Activated B cell treated with CpG ODN at 0.5 μM for 24 hours (primary cell): Measurements from ENCODE around the gene SIGLEC1. TPM values are rescaled to one million over a fixed set of nuclear protein-coding genes. Genes with fewer than 3 reads are reported as not detected.

Source experiments
- ATAC-seq: fragments of 200-7000 bp; cut with Tn5 transposase; one replicate; pipeline ENCODE4 v1.10.0; 2021; ENCODE audit warnings: low read depth, mild to moderate bottlenecking, moderate library complexity
- CTCF ChIA-PET: fragments of 350-600 bp; sonication (Branson Sonifier 250); formaldehyde crosslinking; loops from one replicate; lab custom pipeline; 2021; ENCODE audit warnings: antibody characterized with exemption; lab: Charles Lee
- POLR2A ChIA-PET: fragments of 350-600 bp; sonication (Branson Sonifier 250); formaldehyde crosslinking; loops from one replicate; lab custom pipeline; 2021; ENCODE audit warnings: antibody characterized with exemption; lab: Charles Lee
- DNase-seq: peaks from one replicate; pipeline ENCODE4 v3.0.0; 2022
- H3K27ac Mint-ChIP-seq: one replicate; pipeline ENCODE4 v1.8.0; 2020; ENCODE audit warnings: mixed read lengths
- H3K27me3 Mint-ChIP-seq: one replicate; pipeline ENCODE4 v1.8.0; 2021; ENCODE audit warnings: mixed read lengths
- H3K36me3 Mint-ChIP-seq: one replicate; pipeline ENCODE4 v1.8.0; 2021; ENCODE audit warnings: low read depth, mixed read lengths
- H3K4me1 Mint-ChIP-seq: one replicate; pipeline ENCODE4 v1.8.0; 2021; ENCODE audit warnings: mixed read lengths
- H3K4me3 Mint-ChIP-seq: one replicate; pipeline ENCODE4 v1.8.0; 2020; ENCODE audit warnings: mild to moderate bottlenecking, mixed read lengths
- H3K9me3 Mint-ChIP-seq: one replicate; pipeline ENCODE4 v1.8.0; 2020; ENCODE audit warnings: mixed read lengths
- CTCF ChIP-seq: fragments of 200-600 bp; IDR thresholded peaks from one replicate; pipeline ENCODE4 v1.8.0; 2022; ENCODE audit warnings: antibody characterized with exemption, mild to moderate bottlenecking
- intact Hi-C: fragments of 100-400 bp; cut with micrococcal nuclease; formaldehyde crosslinking; loops from one replicate; pipeline ENCODE4 v1.15.1; 2024
- total RNA-seq: library from RNA; stranded (reverse); gene quantifications from 2 replicates; pipeline ENCODE4 v1.2.3, GENCODE V29; 2022

The SIGLEC1 gene
- total RNA-seq, 1 donor from 2014 or later = not detected

DNA sequence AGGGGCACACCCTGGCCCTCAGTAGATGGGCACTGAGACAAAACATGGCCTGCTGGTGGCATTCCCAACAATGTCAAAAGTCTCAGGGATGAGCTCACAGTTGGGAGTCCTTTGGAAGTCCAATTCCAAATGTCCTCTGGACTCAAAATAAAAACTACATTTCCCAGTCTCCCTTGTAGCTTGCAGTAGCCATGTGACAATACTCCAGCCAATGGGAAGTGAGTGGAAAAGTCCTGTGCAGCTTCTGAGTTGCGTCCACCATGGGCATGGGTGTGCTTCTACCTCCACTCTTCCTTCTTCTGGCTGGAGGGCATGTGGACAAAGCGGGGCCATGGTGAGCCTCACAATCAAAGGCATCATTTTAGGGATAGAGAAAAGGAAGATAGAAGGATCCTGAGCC lies 24.7 kb downstream of the SIGLEC1 start:
- POLR2A ChIA-PET = no interaction called here
- no peak overlapping the region for H3K4me3 Mint-ChIP-seq
- H3K9me3 Mint-ChIP-seq = no peaks in the 10 kb centered on the region
- H3K4me1 Mint-ChIP-seq = no peaks in the 10 kb centered on the region
- H3K27ac Mint-ChIP-seq = no peak overlapping the region
- ATAC-seq (no peak), DNase-seq (no peak)
- intact Hi-C loops = no loop called here
- no peaks in the 10 kb centered on the region for H3K36me3 Mint-ChIP-seq
- CTCF ChIA-PET = interaction anchor here (1.0 kb wide), 1 partner anchor 11 kb away, joined by 4 read pairs; no protein-coding TSS in a partner anchor
- TF ChIP-seq CTCF = no peak
- H3K27me3 Mint-ChIP-seq = peaks cover 20% of the 10 kb centered on the region

DNA sequence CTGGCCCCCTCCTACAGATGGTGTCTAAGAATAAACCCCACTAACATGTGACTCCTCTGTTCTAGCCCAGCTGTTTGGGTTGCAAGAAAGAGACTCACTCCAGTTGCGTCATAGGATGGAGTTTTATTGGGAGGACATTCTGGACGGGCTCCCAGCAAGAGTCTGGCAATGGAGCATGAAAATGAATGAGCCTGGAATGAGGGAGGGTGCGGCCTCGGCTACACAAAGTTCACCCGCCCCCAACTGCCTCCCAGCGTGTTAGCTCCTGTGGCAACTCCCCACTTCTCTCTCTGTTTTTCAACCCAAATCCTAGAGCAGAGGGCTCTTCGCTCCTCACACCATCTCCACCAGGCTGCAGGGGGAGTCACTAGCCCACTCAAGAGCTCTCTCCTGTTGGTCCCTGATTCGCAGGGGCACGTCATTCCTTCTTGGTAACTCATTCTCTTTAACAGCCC lies 25.5 kb downstream of the SIGLEC1 start:
- H3K27ac Mint-ChIP-seq = no peak overlapping the region
- ATAC-seq = no peak
- no peaks in the 10 kb centered on the region for H3K4me1 Mint-ChIP-seq
- POLR2A ChIA-PET = no interaction called here
- no peaks in the 10 kb centered on the region for H3K9me3 Mint-ChIP-seq
- intact Hi-C loops = no loop called here
- no peak for DNase-seq
- no peaks in the 10 kb centered on the region for H3K36me3 Mint-ChIP-seq
- CTCF ChIA-PET = interaction anchor here (1.0 kb wide), 1 partner anchor 10 kb away, joined by 4 read pairs; no protein-coding TSS in a partner anchor
- no peak for TF ChIP-seq CTCF
- no peak overlapping the region for H3K4me3 Mint-ChIP-seq
- H3K27me3 Mint-ChIP-seq = peaks cover 23% of the 10 kb centered on the region

- no peak for TF ChIP-seq CTCF
- H3K4me3 Mint-ChIP-seq = no peak overlapping the region
- intact Hi-C loops = no loop called here
- H3K27ac Mint-ChIP-seq = no peak overlapping the region
- H3K4me1 Mint-ChIP-seq = no peaks in the 10 kb centered on the region
- H3K27me3 Mint-ChIP-seq = peaks cover 23% of the 10 kb centered on the region
- no peak for DNase-seq
- POLR2A ChIA-PET = no interaction called here
- CTCF ChIA-PET = no interaction called here
- H3K36me3 Mint-ChIP-seq = no peaks in the 10 kb centered on the region
- H3K9me3 Mint-ChIP-seq = no peaks in the 10 kb centered on the region
- no peak for ATAC-seq
Measured at GRCh38 chr20:3686421-3686820, 26.0 kb downstream of the SIGLEC1 start.

DNA sequence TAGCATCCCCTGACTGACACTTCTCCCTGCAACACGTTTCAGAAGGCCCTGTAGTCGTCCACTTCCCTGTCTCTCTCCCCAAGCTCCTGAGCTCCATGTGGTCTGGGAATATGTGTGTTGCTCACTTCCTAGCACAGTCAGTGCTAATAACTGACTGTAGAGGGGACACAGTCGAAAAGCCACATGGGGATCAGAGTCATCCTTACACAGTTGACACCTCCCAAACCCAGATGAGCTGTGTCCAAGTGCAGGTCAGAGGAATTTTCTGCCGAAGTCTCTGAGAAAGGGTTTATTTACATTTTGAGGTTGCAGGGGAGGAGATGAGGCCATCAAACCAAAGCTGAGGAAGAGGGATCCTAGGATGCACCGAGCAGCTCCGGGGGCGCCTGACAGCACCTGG lies 27.1 kb downstream of the SIGLEC1 start:
- no peaks in the 10 kb centered on the region for H3K4me1 Mint-ChIP-seq
- H3K27ac Mint-ChIP-seq = no peak overlapping the region
- DNase-seq (no peak), ATAC-seq (no peak)
- H3K36me3 Mint-ChIP-seq = no peaks in the 10 kb centered on the region
- no peaks in the 10 kb centered on the region for H3K9me3 Mint-ChIP-seq
- POLR2A ChIA-PET = no interaction called here
- peaks cover 31% of the 10 kb centered on the region for H3K27me3 Mint-ChIP-seq
- no peak for TF ChIP-seq CTCF
- no peak overlapping the region for H3K4me3 Mint-ChIP-seq
- CTCF ChIA-PET = interaction anchor here (0.6 kb wide), 1 partner anchor 57 kb away, joined by 3 read pairs; no protein-coding TSS in a partner anchor
- intact Hi-C loops = no loop called here

DNA sequence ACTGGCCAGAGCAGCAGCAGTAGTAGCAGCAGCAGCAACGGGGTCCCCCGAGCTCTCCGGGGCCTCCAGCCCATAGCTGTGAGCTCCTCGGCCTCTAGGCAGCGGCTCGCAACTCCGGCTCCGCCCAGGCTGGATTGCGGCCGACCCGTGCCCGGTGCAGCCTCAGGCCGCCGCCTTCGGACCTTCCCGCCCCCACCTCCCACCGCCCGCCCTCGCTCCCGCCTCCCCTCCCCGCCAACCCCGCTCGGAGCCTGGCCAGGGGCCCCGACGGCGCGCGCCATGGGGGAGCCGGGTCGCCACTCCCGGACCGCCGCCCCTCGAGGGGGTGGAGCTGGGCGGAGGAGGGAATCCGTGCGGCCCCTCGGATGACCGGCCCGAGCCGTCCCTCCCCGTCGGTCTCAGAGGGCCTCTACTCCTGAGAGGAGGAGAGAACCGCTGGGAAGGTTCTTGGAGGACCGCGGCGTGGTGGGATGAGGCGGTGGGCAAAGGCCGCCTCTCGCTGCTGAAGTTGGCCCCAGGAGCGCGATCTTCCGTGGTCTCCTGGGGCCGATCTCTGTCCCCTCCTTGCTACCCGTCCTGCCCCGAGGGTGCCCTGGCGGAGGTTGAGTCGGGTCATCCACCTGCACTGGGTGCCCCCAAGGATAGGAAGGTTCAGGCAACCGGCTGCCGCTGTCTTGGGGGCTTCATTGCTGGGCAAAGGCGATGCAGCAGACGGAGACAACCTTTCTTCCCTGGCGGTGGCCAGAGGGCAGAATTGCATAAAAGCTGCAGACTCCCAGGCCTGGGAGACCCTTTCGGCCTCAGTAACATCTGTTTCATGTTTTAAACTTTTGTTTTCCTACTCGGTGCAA lies 30.2 kb downstream of the SIGLEC1 start, which contains the start of gene ADAM33:
Gene ADAM33 (minus strand): TSS at position 80 of the 851 bp plus-strand sequence. CDS start 6 bp downstream, at position 74.
- no peak within 1 kb of the TSS for H3K4me3 Mint-ChIP-seq
- H3K27ac Mint-ChIP-seq = no peak within 1 kb of the TSS
- ATAC-seq = no peak
- ChIA-PET POLR2A (interaction anchor here (0.7 kb wide), 1 partner anchor 99 kb away, joined by 5 read pairs; the partner anchor contains the start of gene SPEF1), CTCF (no interaction called here)
- no peak for DNase-seq
- H3K4me1 Mint-ChIP-seq = peaks cover under 1% of the 10 kb centered on the region
- H3K9me3 Mint-ChIP-seq = no peaks in the 10 kb centered on the region
- no peaks in the 10 kb centered on the region for H3K36me3 Mint-ChIP-seq
- intact Hi-C loops = no loop called here
- H3K27me3 Mint-ChIP-seq = peaks cover 40% of the 10 kb centered on the region
- no peak for TF ChIP-seq CTCF
